SK-N-MC (cell line): ENCODE measurements around the gene PRKG1.

ENCODE experiments used
- DNase-seq: peaks from one replicate; pipeline ENCODE4 v3.0.0-alpha.2; 2011; ENCODE audit warnings: low read depth, low spot score
- H3K27ac ChIP-seq: fragments of 200-600 bp; sonication (generic); 2 replicates; pipeline ENCODE4 v1.5.1; 2016; ENCODE audit warnings: mixed run types
- H3K36me3 ChIP-seq: fragments of 200-600 bp; sonication (generic); 2 replicates; pipeline ENCODE4 v1.6.1; 2017; ENCODE audit warnings: antibody characterized with exemption, low read length, mixed read lengths; ENCODE audit not compliant: insufficient read depth
- H3K4me3 ChIP-seq: fragments of 200-600 bp; sonication (generic); 2 replicates; pipeline ENCODE4 v1.5.1; 2016
- H3K9ac ChIP-seq: fragments of 200-600 bp; sonication (generic); 2 replicates; pipeline ENCODE4 v1.8.0; 2017; ENCODE audit warnings: mixed run types, mixed read lengths; ENCODE audit not compliant: insufficient read length
- H3K9me3 ChIP-seq: fragments of 200-600 bp; sonication (generic); 2 replicates; pipeline ENCODE4 v1.6.1; 2017; ENCODE audit warnings: low read depth, mild to moderate bottlenecking, antibody characterized with exemption, low read length, moderate library complexity, mixed read lengths
- EZH2 ChIP-seq: fragments of 200-600 bp; sonication (generic); IDR thresholded peaks from one replicate; pipeline ENCODE4 v1.6.1; 2017; ENCODE audit warnings: antibody characterized with exemption
- FOXP2 ChIP-seq: optimal IDR thresholded peaks from 2 replicates; pipeline ENCODE3; 2011; ENCODE audit warnings: mild to moderate bottlenecking, moderate library complexity; ENCODE audit not compliant: insufficient read depth; ENCODE audit errors: extremely low read length, control extremely low read depth
- POLR2AphosphoS5 ChIP-seq: IDR thresholded peaks from 2 replicates; pipeline ENCODE4 v1.6.1; 2012; ENCODE audit warnings: mild to moderate bottlenecking, low read depth, low read length, borderline replicate concordance

Gene PRKG1

GRCh38 chr10:52048051-52048450 is 973.8 kb downstream of the PRKG1 start:
- no peak overlapping the region for H3K4me3 ChIP-seq
- no peaks in the 10 kb centered on the region for H3K36me3 ChIP-seq
- no peaks in the 10 kb centered on the region for H3K9me3 ChIP-seq
- no peak for TF ChIP-seq EZH2
- TF ChIP-seq FOXP2: no peak
- no peak for TF ChIP-seq POLR2AphosphoS5
- no peak for DNase-seq
- H3K9ac ChIP-seq: no peak overlapping the region
- no peak overlapping the region for H3K27ac ChIP-seq

- no peak overlapping the region for H3K9ac ChIP-seq
- no peak overlapping the region for H3K27ac ChIP-seq
Measured at GRCh38 chr10:52050429-52051047, 976.3 kb downstream of the PRKG1 start.

GRCh38 chr10:52053497-52053896 is 979.2 kb downstream of the PRKG1 start:
- Histone ChIP-seq H3K27ac (no peak overlapping the region), H3K4me3 (no peak overlapping the region), H3K36me3 (no peaks in the 10 kb centered on the region), H3K9me3 (no peaks in the 10 kb centered on the region), H3K9ac (no peak overlapping the region)
- no peak for DNase-seq
- TF ChIP-seq EZH2 (no peak), POLR2AphosphoS5 (no peak), FOXP2 (no peak)

More at GRCh38 chr10:52050429-52051047, 976.3 kb downstream of the PRKG1 start:
- no peaks in the 10 kb centered on the region for H3K36me3 ChIP-seq
- no peaks in the 10 kb centered on the region for H3K9me3 ChIP-seq
- no peak overlapping the region for H3K4me3 ChIP-seq
- no peak for DNase-seq
- TF ChIP-seq EZH2 (no peak), FOXP2 (no peak), POLR2AphosphoS5 (no peak)

GRCh38 chr10:52056291-52056690 is 982.0 kb downstream of the PRKG1 start:
- Histone ChIP-seq H3K9me3 (no peaks in the 10 kb centered on the region), H3K36me3 (no peaks in the 10 kb centered on the region), H3K27ac (no peak overlapping the region), H3K9ac (no peak overlapping the region), H3K4me3 (no peak overlapping the region)
- TF ChIP-seq EZH2 (no peak), FOXP2 (no peak), POLR2AphosphoS5 (no peak)
- DNase-seq: no peak

GRCh38 chr10:52059089-52059488 is 984.8 kb downstream of the PRKG1 start:
- no peak for DNase-seq
- TF ChIP-seq FOXP2: no peak
- TF ChIP-seq EZH2: no peak
- no peak for TF ChIP-seq POLR2AphosphoS5
- H3K9me3 ChIP-seq: no peaks in the 10 kb centered on the region
- no peak overlapping the region for H3K9ac ChIP-seq
- H3K27ac ChIP-seq: no peak overlapping the region
- no peaks in the 10 kb centered on the region for H3K36me3 ChIP-seq
- no peak overlapping the region for H3K4me3 ChIP-seq

- TF ChIP-seq EZH2: no peak
- TF ChIP-seq FOXP2: no peak
- no peak for TF ChIP-seq POLR2AphosphoS5
- Histone ChIP-seq H3K27ac (no peak overlapping the region), H3K9me3 (no peaks in the 10 kb centered on the region), H3K36me3 (no peaks in the 10 kb centered on the region), H3K9ac (no peak overlapping the region), H3K4me3 (no peak overlapping the region)
- DNase-seq: no peak
Measured at GRCh38 chr10:52063159-52063558, 988.9 kb downstream of the PRKG1 start.

GRCh38 chr10:52064084-52064845 is 990.0 kb downstream of the PRKG1 start:
- H3K9me3 ChIP-seq: no peaks in the 10 kb centered on the region
- TF ChIP-seq FOXP2 (no peak), POLR2AphosphoS5 (no peak), EZH2 (no peak)
- DNase-seq: no peak
- no peak overlapping the region for H3K9ac ChIP-seq
- no peak overlapping the region for H3K27ac ChIP-seq
- no peaks in the 10 kb centered on the region for H3K36me3 ChIP-seq
- no peak overlapping the region for H3K4me3 ChIP-seq

GRCh38 chr10:52066383-52066782 is 992.1 kb downstream of the PRKG1 start:
- no peak overlapping the region for H3K27ac ChIP-seq
- no peak overlapping the region for H3K9ac ChIP-seq
- no peaks in the 10 kb centered on the region for H3K9me3 ChIP-seq
- TF ChIP-seq POLR2AphosphoS5 (no peak), EZH2 (no peak), FOXP2 (no peak)
- no peak for DNase-seq
- no peaks in the 10 kb centered on the region for H3K36me3 ChIP-seq
- no peak overlapping the region for H3K4me3 ChIP-seq

GRCh38 chr10:52068485-52068884 is 994.2 kb downstream of the PRKG1 start:
- no peak overlapping the region for H3K9ac ChIP-seq
- no peak for TF ChIP-seq POLR2AphosphoS5
- no peak for TF ChIP-seq EZH2
- TF ChIP-seq FOXP2: no peak
- no peak overlapping the region for H3K4me3 ChIP-seq
- H3K9me3 ChIP-seq: no peaks in the 10 kb centered on the region
- no peak overlapping the region for H3K27ac ChIP-seq
- H3K36me3 ChIP-seq: no peaks in the 10 kb centered on the region
- no peak for DNase-seq
